Gastrocnemius medialis (tissue), 4 donors: ENCODE measurements around the gene XPC. TPM values are rescaled to one million over a fixed set of nuclear protein-coding genes. Genes with fewer than 3 reads are reported as not detected.

Source experiments
- ATAC-seq, 2 donors: fragments of 150-250 bp; one replicate each; pipeline ENCODE4 v1.9.1; 2016
- DNase-seq, 2 donors: peaks; one replicate each; pipeline ENCODE4 v3.0.0-alpha.2; 2019
- H3K27ac ChIP-seq, 4 donors: fragments of 200-600 bp; sonication (generic); 1 replicate in 1 of 4; 2 replicates in 3 of 4; pipeline ENCODE4 v1.5.1; 2016 to 2018; ENCODE audit warnings: mild to moderate bottlenecking in 2 of 4, moderate library complexity in 1 of 4
- H3K27me3 ChIP-seq, 3 donors: fragments of 200-600 bp; sonication (generic) in 2 of 3; 1 replicate in 1 of 3; 2 replicates in 2 of 3; pipeline versions ENCODE4 v1.5.1 to v1.6.0; 2016 to 2019; ENCODE audit warnings: mild to moderate bottlenecking in 1 of 3, moderate library complexity in 1 of 3
- H3K36me3 ChIP-seq, 2 donors: fragments of 200-600 bp; sonication (generic) in 1 of 2; one replicate each; pipeline ENCODE4 v1.5.1; 2017 to 2018
- H3K4me1 ChIP-seq, 2 donors: fragments of 200-600 bp; sonication (generic) in 1 of 2; one replicate each; pipeline ENCODE4 v1.5.1; 2016 to 2017; ENCODE audit warnings: mild to moderate bottlenecking in 2 of 2
- H3K4me3 ChIP-seq, 4 donors: fragments of 200-600 bp; sonication (generic) in 3 of 4; 1 replicate in 1 of 4; 2 replicates in 3 of 4; pipeline ENCODE4 v1.5.1; 2016 to 2019; ENCODE audit warnings: mild to moderate bottlenecking in 2 of 4
- H3K9me3 ChIP-seq, 3 donors: fragments of 200-600 bp; sonication (generic) in 2 of 3; 1 replicate in 1 of 3; 2 replicates in 2 of 3; pipeline ENCODE4 v1.5.1; 2016 to 2019
- POLR2A ChIP-seq, 2 donors: fragments of 450-650 bp; IDR thresholded peaks; one replicate each; pipeline ENCODE4 v1.6.1; 2017; ENCODE audit warnings: antibody characterized with exemption in 2 of 2, mild to moderate bottlenecking in 2 of 2, moderate library complexity in 2 of 2
- in situ Hi-C, 4 donors: fragments of 200-750 bp; cut with MboI; loops; one replicate each; pipeline versions ENCODE4 v1.15.0 to v1.8.0; 2017; ENCODE audit warnings: low sequenced_read_pairs in 4 of 4
- intact Hi-C: fragments of 100-400 bp; cut with DNase I; formaldehyde crosslinking; loops from one replicate; pipeline ENCODE4 v1.15.1; 2023; ENCODE audit warnings: low total_unique reads
- total RNA-seq, 4 donors: library from RNA; depleted of rRNA; stranded (reverse); fragments of >200 nt; gene quantifications; one replicate each; pipeline versions ENCODE4 v1.1.0 to v1.2.3, GENCODE V29; 2016
- TF ChIP-seq, protein P1 (sequence below), 5 experiments: fragments of 450-650 bp in 3 of 5; fragments of 200-600 bp in 2 of 5; sonication (generic) in 2 of 5; IDR thresholded peaks in 4 of 5; conservative IDR thresholded peaks in 1 of 5; 1 replicate in 4 of 5; 2 replicates in 1 of 5; pipeline ENCODE4 v1.5.1; 2016 to 2019; ENCODE audit warnings: antibody characterized with exemption in 5 of 5, mild to moderate bottlenecking in 3 of 5, moderate library complexity in 3 of 5

The XPC gene
- total RNA-seq, 4 donors from 2014 or later, result 22.0 to 30.6 (median 27.0) TPM

DNA sequence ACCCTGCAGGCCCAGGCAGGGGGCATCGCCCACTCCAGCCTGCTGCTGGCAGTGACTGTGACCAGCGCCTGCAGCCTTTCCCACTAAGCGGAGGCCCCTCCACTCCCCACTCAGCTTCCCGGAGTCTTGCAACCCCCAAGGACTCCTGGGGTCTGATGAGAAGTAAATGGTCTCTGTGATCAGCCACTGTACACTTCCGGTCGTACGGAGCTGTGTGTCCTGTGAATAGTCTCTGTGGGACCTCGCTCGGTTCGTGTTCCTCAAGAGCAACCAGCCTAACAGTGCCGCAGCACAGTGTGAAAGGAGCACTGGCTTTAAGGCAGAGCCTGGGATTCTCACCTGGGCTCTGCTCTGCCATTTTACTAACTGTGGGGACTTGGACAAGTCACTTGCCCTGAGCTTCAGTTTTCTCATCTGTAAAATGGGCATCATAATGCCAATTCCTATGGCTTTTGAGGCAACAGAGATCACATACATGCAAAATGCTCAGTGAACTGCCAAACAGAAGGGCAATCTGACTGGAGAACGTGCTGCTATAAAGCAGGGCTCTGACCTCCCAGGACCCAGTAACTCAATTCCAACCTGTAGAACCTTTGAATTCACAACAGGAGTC lies 26.8 kb downstream of the XPC start:
- in situ Hi-C loops (no loop called here), intact Hi-C loops (no loop called here)
- no peak overlapping the region for H3K4me3 ChIP-seq
- H3K4me1 ChIP-seq, result peaks cover 0 to 5% of the 10 kb centered on the region in 2 donors
- peaks cover 0 to 40% of the 10 kb centered on the region in 2 donors for H3K36me3 ChIP-seq
- H3K27ac ChIP-seq, result no peak overlapping the region
- no peaks in the 10 kb centered on the region for H3K27me3 ChIP-seq
- DNase-seq (no peak), ATAC-seq (no peak)
- TF ChIP-seq, protein P1, sequence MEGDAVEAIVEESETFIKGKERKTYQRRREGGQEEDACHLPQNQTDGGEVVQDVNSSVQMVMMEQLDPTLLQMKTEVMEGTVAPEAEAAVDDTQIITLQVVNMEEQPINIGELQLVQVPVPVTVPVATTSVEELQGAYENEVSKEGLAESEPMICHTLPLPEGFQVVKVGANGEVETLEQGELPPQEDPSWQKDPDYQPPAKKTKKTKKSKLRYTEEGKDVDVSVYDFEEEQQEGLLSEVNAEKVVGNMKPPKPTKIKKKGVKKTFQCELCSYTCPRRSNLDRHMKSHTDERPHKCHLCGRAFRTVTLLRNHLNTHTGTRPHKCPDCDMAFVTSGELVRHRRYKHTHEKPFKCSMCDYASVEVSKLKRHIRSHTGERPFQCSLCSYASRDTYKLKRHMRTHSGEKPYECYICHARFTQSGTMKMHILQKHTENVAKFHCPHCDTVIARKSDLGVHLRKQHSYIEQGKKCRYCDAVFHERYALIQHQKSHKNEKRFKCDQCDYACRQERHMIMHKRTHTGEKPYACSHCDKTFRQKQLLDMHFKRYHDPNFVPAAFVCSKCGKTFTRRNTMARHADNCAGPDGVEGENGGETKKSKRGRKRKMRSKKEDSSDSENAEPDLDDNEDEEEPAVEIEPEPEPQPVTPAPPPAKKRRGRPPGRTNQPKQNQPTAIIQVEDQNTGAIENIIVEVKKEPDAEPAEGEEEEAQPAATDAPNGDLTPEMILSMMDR (IDR thresholded peaks at IDR 0.05 in 4 of 5, conservative IDR thresholded peaks at IDR 0.05 in 1 of 5), result no peak
- TF ChIP-seq POLR2A (IDR thresholded peaks at IDR 0.05), result no peak
- H3K9me3 ChIP-seq, result no peaks in the 10 kb centered on the region

DNA sequence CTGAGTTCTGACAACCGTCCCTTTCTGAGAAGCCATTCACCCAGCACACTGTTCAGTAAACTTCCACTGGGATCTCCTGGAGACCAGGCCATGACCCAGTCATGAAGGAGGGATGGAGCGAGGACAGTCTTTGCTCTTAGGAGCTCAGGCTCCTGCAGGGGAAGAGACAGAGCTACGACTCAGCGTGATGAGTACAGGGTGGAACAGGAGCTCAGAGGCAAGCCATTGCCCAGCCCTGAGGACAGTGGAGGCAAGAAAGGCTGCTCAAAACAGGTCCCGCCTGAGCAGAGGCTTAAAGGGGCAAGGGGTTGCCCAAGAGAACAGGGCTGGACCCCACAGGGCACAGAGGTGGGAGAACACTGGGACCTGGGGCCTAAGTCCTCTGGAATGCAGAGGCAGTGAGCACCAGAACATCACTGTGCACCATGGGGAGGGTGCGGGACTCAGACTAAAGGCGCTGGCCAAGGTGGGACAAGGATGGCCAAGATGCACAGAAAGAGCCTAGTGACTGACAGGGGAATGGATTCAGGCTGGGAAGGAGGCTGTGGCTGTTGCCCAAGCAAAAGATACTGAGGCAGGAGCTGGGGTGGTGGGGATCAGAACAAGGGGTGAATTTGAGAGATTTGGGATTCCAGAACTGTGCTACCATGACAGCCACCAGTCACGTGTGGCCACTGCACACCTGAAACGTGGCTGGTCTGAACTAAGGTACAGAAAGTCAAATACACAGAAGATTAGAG lies 27.7 kb downstream of the XPC start:
- Histone ChIP-seq H3K27ac (no peak overlapping the region), H3K4me3 (no peak overlapping the region), H3K36me3 (peaks cover 0 to 35% of the 10 kb centered on the region in 2 donors), H3K4me1 (peaks cover 2% of the 10 kb centered on the region in 2 donors), H3K9me3 (no peaks in the 10 kb centered on the region), H3K27me3 (no peaks in the 10 kb centered on the region)
- no peak for ATAC-seq
- DNase-seq, result no peak
- intact Hi-C loops, result no loop called here
- no peak for TF ChIP-seq POLR2A (IDR thresholded peaks at IDR 0.05)
- TF ChIP-seq, protein P1 (IDR thresholded peaks at IDR 0.05 in 4 of 5, conservative IDR thresholded peaks at IDR 0.05 in 1 of 5), result no peak
- in situ Hi-C loops, result no loop called here

DNA sequence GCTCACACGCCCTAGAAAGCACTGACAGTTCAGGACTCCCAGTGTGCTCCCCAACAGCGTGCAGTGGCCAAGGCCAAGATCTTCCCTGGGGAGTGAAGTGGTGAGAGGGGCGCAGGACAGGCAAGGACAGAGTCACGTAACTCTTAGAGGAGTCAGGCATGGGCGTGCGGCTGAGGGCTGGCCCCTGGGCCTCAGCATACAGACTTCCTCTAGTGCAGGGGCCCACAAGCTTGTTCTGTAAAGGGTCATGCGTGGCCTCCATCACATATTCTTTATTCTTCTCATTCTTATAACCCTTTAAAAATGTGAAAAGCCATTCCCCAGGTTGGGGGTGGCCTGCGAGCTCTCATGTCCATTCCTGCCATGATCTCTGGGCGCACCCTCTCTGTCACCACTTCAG lies 28.3 kb downstream of the XPC start:
- Histone ChIP-seq H3K27ac (no peak overlapping the region), H3K36me3 (peaks cover 0 to 34% of the 10 kb centered on the region in 2 donors), H3K9me3 (no peaks in the 10 kb centered on the region), H3K4me3 (no peak overlapping the region), H3K4me1 (peaks cover 6 to 8% of the 10 kb centered on the region in 2 donors), H3K27me3 (no peaks in the 10 kb centered on the region)
- ATAC-seq, result no peak
- no peak for TF ChIP-seq POLR2A (IDR thresholded peaks at IDR 0.05)
- TF ChIP-seq, protein P1 (IDR thresholded peaks at IDR 0.05 in 4 of 5, conservative IDR thresholded peaks at IDR 0.05 in 1 of 5), result no peak
- intact Hi-C loops, result no loop called here
- DNase-seq, result no peak
- in situ Hi-C loops, result no loop called here

GRCh38 chr3:14148041-14148985 lies 30.1 kb downstream of the XPC start:
- Histone ChIP-seq H3K27ac (no peak overlapping the region), H3K9me3 (no peaks in the 10 kb centered on the region), H3K27me3 (no peaks in the 10 kb centered on the region), H3K4me1 (peaks cover 23 to 24% of the 10 kb centered on the region in 2 donors), H3K36me3 (peaks cover 0 to 34% of the 10 kb centered on the region in 2 donors), H3K4me3 (no peak overlapping the region)
- in situ Hi-C loops (loop anchor here in 1 of 4 donors (25.0 kb wide), 1 partner anchor 914 kb away; the partner anchor contains the start of gene MRPS25), intact Hi-C loops (no loop called here)
- ATAC-seq (no peak), DNase-seq (no peak)
- TF ChIP-seq, protein P1 (IDR thresholded peaks at IDR 0.05 in 4 of 5, conservative IDR thresholded peaks at IDR 0.05 in 1 of 5), result no peak
- TF ChIP-seq POLR2A (IDR thresholded peaks at IDR 0.05), result no peak
